ENCODE measurements around the gene SDCCAG8.

- TF ChIP-seq CTCF (IDR thresholded peaks at IDR 0.05), result no peak
- TF ChIP-seq POLR2A (IDR thresholded peaks at IDR 0.05), result no peak
These were observed 242.3 kb downstream of the SDCCAG8 start for GRCh38 chr1:243497939-243498681.

Data from body of pancreas (tissue), 4 donors.